Skin of body (tissue), 2 donors: ENCODE measurements around the gene SMCR8. TPM values are rescaled to one million over a fixed set of nuclear protein-coding genes. Genes with fewer than 3 reads are reported as not detected.
"Not testable (repeated sequence)": the region's sequence is repeated elsewhere in the genome, so short reads cannot be mapped to it uniquely, and the experiment has no call there.

Source experiments
- DNase-seq: peaks from one replicate; lab custom pipeline; 2025; lab: John Stamatoyannopoulos, UW
- total RNA-seq: library from RNA; depleted of rRNA; stranded (reverse); fragments of >200 nt; gene quantifications from one replicate; pipeline ENCODE4 v1.2.3, GENCODE V29; 2014

The SMCR8 gene
- total RNA-seq, 1 donor from 2014 or later: 10.9 TPM

DNA sequence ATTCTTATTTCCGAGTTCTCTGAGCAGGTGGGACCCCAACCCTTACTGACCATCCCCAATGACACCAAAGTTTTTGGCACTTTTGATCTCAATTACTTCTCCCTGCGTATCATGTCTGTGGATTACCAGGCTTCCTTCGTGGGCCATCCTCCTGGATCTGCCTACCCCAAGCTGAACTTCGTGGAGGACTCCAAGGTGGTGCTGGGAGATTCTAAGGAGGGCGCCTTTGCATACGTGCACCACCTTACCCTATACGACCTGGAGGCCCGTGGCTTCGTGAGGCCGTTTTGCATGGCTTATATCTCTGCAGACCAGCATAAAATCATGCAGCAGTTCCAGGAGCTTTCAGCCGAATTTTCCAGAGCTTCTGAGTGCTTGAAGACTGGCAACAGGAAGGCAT lies 868 bp downstream of the SMCR8 start:
- no peak for DNase-seq

DNA sequence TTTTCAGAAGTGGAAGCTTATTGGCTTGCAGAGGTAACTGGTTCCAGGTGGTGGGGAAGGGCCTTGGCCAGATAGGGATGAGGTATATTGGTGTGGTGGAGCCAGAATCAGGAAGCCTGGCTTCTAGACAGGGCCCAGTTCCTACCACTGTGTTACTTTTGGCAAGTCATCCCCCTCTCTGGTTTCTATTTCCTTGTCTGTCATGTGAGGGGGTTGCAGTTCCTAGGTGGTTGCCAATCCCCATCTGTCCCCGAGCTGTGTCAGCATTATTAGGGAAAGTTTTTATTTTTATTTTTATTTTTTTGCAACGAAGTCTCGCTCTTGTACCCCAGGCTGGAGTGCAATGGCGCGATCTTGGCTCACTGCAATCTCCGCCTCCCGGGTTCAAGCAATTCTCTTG lies 3.0 kb downstream of the SMCR8 start:
- DNase-seq: no peak

DNA sequence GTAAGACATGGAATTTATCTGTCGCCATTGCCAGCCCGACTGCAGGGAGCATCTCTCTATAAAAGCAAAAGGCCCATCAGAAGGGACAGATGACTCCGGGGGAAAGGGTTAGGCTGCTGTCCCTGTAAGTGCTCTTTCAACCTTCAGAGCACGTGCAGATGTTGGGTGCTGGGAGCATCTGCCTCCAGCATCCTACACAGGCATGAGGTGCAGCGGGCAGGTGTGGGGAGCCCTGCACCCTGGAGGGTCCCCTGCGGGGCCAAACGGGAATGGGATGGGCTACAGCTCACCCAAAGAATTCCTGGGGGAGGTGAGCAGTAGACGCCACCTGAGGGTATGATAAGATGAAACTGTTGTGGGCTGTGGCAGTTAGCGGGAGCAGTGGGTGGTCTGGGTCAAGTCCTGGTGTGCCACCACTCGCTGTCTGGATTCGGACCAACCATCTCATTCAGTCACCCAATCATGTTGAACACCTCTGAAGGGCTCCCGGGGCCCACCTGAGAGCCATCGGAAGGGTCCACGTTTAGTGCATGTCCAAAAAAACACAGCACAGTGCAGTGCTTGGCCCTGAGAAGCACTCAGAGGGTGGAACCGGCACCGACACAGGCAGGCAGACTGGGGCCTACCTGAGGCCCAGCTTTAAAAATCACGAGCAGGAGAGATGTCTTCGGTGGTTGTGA lies 3.8 kb downstream of the SMCR8 start:
- DNase-seq: no peak

DNA sequence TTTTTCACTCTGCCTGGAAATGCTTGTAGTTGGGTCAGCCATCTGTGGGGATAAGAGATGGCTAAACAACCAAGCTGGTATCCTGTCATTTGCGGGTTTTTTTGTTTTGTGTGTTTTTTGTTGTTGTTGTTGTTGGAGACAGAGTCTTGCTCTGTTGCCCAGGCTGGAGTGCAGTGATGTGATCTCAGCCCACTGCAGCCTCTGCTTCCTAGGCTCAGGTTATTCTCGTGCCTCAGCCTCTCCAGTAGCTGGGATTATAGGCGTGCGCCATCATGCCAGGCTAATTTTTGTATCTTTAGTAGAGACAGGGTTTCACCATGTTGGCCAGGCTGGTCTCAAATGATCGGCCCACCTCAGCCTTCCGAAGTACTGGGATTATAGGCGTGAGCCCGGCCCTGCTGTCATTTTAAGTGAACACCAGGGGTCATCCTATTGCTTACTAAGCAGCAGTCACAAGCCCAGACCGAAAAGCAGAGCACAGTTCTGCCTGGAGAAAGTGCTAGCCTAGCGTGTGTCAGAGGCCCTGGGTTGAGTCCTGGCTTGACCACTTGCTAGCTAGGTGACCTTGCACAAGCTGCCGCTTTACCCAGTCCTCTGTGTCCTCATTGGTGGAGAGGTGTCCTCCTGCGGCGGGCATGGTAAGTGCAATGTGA lies 4.6 kb downstream of the SMCR8 start:
- DNase-seq: no peak

DNA sequence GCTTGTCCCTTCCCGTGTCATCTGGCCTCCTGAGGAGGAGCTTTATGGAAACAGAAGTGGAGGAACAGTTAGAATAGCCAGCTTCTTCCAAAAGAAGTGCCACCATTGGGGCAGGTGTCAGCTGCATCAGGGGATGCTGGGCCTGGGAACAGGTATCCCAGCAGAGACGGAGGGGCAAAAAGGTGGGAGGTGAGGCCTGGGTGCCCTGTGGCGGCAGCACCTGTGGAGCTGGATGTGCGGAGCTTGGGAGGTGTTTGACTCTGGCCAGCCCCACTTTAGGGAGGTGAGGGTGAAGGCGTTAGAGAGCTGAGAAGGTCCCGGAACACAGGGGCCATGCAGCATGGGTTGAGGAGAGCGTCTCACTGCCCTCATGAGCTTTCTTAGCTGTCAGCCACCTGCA lies 5.2 kb downstream of the SMCR8 start:
- DNase-seq: no peak

DNA sequence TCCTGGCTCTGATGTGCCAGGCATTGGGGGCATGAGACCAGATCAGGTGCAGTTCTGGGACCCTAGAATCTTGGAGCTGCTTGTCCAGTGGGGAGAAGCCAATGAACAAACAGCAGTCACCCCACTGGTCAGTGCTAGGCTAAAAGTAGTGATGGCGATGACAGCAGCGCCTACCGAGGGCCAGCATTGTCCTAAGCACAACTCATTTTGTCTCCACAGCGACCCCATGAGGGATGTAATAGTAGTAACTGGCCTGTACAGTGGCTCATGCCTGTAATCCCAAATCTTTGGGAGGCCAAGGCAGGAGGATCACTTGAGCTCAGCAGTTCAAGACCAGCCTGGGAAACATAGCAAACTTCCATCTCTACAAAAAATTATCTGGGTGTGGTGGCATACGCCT lies 6.2 kb downstream of the SMCR8 start:
- DNase-seq: no peak

DNA sequence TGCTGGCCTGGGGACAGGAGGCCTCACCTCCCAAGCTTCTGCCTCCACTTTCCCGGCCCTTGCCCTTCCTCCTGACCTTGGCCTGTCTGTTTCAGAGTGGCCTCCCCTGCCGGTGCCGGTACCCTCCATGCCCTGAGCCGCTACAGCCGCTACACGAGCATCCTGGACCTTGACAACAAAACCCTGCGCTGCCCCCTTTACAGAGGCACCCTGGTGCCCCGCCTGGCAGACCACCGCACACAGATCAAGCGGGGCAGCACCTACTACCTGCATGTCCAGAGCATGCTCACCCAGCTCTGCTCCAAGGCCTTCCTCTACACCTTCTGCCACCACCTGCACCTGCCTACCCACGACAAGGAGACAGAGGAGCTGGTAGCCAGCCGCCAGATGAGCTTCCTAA lies 7.4 kb downstream of the SMCR8 start:
- DNase-seq: no peak

DNA sequence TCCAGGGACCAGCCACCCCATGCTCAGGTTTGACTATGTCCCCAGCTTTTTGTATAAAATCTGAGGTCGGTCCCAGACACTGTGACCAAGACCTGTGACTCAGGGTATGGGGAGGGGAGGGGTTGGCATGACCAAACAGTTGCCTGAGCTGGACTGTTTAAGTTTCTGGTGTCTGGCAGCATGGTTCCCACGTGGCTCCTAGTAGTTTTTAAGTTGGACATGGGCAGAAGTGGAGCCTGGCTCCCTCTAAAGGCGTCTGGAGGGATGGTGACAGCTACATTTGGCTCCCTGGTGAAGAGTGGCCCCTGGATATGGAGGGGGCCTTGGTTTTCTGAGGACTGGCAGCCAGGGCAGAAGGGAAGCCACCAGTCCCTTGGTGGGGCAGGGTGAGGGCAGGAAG lies 7.9 kb downstream of the SMCR8 start:
- no peak for DNase-seq

DNA sequence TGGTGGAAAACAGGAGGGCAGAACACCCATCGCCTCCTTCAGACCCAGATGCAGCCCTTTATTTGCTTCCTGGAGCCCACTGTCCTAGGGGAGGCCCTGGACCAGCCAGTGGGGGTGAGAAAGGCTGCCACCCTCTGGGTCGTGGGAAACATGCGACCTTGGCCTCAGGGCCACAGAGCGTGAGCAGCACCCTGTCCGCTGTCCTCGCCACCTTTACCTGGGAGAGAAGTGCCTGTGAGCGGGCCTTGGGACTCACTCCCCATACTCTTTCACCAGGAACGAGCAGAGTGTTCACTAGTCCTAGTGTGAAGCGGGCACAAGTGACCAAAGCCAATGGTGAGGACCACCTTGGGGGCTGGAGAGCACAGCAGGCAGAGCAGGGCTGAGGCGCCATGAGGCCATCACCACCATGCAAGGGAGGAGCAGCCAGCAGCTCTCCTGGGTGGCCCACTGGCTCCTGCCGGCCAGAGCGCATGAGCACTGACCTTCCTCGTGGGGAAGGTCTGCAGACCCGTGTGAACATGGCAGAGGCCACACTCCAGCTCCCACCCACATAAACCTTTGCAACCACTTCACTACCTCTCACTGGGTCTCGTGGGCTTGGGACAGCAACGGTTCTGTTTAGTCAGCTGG lies 8.5 kb downstream of the SMCR8 start:
- no peak for DNase-seq

DNA sequence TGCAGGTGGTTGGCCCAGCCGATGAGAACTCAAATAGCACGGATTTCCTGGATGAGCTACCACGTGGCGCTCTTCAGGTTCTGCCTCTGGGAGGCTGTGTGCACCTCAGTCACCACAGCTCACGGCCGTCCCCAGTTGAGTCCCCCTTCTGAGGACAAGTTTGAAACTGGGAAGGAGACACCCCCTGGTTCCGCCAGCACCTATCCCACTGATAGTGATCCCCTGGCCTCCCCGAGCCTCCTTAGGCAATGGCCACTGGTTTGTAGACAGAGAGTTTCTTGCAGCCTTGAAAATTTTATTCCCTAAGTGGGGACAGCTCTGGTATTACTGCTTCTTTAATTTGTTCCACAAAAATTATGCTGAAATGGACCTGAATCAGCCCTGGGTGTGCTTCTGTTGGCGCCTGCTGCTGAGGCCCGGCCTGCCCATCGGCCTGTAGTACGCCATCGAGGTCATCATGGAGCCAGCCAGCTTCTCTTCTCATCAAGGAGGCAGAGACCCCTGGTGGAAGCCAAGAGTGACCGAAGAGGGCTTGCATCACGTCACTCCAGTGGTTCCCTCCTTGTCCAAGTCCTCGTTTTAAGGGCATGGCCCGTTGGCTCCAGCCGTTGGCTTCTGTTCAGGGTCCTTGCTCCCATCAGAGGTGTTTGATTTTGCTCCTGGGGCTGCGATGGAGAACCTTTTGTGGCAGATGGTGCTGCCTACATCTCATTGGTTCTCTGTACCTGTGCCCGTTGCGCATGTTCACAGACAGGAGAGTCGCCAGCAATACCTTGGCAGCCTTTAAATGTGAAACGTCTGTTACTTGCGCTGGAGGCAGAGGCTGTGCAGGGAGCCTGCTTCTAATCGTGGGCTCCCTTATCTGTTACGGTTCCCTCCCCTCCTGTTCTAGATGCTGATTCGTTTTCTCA lies 9.3 kb downstream of the SMCR8 start:
- DNase-seq: no peak

DNA sequence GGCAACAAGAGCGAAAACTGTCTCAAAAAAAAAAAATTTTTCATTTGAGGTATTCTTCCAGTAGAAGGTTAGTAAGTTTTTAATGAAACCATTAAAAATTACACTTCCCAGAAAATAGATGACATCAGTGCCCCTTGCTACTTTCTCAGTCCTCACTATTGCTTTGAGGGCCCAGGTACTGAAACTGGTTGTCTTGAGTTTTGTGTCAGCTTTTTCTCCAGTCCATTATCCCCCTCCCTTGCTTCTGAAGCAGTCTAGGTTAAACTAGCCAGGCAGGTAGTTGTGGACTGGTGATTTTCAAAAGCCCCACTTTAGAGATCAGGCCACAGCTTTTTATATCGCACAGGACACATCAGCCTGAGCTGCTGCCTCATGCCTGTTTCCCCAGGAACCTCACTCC lies 10.9 kb downstream of the SMCR8 start:
- DNase-seq: no peak

DNA sequence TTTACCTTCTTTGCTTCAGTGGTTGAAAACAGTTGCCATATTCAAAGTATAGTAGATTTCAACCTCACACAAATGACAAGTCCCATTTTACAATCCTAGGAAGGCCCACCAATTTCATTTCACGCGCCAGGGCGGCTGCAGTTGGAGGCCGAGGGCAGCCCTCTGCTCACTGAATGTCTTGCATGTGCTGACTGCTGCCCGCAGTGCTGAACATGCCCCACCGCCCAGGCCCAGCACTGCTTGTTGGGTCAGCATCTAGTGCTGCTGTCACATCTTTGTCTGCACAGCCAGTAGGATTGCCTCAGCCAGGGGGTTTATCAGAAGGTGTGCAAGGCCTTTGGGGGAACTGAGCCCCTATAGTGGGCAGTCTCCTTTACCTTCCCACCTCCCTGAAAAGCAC lies 11.5 kb downstream of the SMCR8 start:
- no peak for DNase-seq

DNA sequence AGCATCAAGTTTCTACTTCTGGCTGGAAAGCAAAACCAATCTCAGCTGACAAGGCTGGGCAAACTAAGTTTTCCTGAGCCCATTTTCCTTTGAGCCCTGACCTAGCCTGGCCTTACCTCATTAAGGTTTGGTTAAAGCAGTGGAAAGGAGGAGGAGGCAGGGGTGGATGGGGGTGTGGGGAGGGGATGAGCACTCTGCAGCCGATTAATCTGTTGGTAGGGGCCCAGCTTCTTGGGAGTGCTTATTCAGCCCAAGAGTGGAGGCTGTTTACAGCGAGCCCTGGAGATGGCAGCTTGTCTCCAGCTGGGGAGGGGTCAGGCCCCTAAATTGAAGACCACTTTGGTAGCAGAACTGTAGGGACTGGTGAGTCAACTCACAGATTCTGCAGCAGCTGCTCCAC lies 12.0 kb downstream of the SMCR8 start:
- no peak for DNase-seq

DNA sequence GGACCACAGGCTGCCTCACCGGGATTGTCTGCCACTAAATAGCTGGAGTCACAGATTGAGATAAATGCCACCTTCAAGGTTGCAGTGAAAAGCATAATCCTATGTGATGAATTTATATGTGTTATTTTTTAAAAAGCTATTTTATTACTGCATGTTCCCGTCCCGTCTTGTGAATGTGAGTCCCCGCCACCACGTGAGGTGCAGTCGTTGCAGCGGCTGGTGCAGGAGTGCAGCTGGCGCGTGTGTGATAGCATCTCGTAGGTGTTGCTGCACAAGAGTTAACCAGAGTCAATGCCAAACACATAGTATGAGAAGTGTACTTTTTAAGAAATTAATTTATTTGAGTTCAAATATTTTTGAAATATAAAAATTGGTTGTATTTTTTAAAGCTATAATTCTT lies 12.5 kb downstream of the SMCR8 start:
- DNase-seq: no peak

DNA sequence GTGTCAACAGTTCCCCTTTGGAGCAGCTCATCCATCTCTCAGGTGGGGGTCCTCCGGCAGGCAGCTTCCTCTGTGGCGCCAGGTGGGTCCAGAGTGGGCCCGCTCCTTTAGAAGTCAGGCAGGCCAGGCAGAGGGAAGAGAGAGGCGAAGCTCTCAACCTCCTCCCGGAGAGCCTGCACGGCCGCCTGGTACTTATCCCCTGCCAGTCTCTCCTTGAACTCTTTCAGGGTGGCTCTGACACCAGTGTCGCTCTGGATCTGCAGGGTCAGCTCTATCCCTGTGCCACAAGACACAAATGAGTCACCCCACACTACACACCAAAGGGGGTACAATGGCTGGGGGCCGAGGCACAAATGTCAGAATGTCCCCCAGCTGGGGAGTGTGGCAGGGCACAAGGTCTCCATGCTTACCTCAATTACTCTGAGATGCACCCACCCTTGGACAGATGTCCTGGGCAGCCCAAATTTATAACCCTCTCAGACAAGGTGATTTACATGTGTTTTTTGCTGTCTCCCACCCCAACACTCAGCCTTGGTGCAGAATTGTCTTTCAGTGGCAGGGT lies 13.6 kb downstream of the SMCR8 start:
- no peak for DNase-seq

DNA sequence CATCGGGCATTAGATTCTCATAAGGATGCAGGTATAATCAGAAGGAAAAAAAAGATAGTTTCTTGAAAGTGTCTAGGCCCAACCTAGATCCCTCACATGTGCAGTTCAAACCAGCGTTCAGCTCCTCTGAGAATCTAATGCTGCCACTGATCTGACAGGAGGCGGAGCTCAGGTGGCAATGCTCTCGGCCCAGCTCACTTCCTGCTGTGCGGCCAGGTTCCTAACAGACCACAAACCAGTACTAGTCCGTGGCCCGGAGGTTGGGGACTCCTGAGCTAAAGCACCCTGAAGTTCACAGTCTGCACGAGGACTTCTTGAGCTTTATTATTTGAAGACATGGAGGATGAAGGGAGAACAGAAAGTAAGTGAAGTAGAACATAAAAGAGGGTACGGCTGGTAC lies 16.8 kb downstream of the SMCR8 start:
- DNase-seq: no peak

DNA sequence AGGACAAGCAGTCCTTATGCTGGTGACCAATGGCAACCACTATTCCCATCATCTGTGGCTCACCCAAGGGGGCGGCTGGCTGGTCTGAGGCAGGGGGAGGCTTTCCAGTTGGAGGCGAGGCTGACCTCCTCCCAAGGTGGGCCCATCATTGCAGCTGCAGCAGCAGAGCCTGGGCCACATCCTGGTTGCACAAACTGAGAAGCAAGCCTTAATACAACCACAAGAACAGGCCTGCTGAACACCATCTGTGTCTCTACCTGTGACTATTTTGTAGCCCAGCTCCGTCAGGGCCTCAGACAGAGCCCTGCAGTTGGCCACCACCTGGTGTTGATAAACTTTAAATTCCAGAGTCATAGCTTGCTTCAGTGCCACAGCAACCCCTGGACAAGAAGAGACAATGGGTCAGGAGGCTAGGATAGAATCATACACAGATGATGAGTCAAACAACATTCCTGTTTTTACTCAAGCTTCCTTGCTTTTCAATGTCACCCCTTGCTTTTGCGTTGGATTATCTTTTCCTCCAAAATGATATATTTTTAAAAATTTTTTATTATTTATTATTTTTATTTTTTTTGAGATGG lies 17.9 kb downstream of the SMCR8 start:
- no peak for DNase-seq

DNA sequence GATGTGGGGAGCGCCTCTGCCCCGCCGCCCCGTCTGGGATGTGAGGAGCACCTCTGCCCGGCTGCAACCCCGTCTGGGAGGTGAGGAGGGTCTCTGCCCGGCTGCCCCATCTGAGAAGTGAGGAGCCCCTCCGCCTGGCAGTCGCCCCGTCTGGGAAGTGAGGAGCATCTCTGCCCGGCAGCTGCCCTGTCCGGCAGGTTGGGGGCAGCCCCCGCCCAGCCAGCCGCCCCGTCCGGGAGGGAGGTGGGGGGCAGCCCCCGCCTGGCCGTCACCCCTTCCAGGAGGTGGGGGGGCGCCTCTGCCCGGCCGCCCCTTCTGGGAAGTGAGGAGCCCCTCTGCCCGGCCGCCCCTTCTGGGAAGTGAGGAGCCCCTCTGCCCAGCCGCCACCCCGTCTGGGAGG lies 23.1 kb downstream of the SMCR8 start:
- not testable (repeated sequence) for DNase-seq

DNA sequence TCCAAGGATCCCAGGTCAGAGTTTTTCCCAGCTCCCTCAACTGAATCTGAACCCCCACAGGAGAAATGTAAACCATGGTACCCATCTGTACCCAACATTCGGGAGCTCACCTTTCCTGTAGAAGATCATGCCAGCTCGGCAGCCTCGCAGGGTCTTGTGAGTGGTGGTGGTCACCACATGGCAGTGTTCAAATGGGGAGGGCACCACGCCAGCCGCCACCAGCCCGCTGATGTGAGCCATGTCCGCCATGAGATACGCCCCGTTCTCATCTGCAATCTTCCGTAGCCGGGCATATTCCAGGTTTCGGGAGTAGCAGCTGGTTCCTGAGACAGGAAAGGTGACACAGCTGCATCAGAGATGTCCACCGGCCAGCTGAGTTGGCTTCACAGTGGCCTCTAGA lies 24.8 kb downstream of the SMCR8 start:
- no peak for DNase-seq

DNA sequence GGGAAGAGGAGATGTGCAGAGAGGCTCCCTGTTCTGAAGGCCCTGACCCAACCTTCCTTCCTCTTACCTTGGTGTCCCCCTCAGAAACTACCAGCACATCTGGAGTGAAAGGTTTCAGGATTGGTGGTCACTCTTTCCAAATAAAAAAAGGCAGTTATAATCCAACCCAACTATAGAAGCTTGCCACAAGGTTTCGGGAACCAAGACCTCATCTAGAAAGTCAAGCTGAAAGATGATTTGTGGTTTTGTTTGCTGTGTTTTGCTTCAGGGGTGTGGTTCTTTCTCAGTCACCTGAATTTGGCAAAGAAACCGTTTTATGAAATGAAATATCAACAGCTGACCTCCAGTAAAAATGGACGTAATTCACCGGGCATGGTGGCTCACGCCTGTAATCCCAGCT lies 28.9 kb downstream of the SMCR8 start:
- DNase-seq: no peak

DNA sequence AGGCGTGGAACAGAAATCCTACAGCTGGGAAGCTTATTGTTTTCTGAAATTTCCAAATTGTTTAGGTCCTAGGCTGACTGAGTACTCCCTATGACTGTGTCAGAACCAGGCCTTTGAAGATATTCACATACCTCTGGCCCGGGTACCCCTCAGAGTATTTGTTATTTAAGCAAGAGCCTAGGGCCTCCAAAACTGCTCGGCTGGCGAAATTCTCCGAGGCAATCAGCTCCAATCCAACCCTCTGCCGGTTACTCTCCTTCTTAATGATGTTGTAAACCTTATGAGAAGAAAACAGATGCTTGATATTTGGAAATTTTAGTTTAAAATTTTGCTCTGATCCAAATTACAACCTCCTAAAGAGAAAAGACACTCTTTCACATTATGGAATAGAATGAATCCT lies 38.4 kb downstream of the SMCR8 start:
- DNase-seq: no peak
